CD4-positive, alpha-beta T cell treated with Interleukin-17A for 4 hours (primary cell): ENCODE results near the gene MMP17.
A peak's percentile ranks its signal among the peaks of the same experiment; 100 is the strongest.

Experiments used
- DNase-seq: peaks from one replicate; pipeline ENCODE4 v3.0.0-alpha.2; 2020; ENCODE audit warnings: mixed read lengths

Gene MMP17

GRCh38 chr12:131827961-131828534 lies at the start of gene MMP17:
Gene MMP17, plus strand, starts transcription at chr12:131828393. Its CDS starts 102 bp downstream, at chr12:131828495.
- DNase-seq = peak; percentile 26

DNA sequence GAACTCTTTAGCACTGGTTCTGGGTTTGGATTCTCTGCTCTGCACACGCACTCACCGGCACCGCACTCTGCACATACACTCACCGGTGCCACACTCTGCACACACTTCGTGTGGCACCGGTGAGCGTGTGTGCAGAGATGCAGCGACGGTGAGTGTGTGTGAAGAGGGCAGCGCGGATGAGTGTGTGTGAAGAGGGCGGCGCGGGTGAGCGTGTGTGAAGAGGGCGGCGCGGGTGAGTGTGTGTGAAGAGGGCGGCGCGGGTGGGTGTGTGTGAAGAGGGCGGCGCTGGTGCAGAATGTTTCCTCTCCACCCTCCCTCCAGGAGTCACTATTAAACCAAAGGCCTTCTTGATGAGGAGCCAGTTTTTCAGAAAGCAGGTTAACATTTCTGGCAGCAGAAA lies 49.2 kb upstream of the MMP17 start:
- DNase-seq = no peak

DNA sequence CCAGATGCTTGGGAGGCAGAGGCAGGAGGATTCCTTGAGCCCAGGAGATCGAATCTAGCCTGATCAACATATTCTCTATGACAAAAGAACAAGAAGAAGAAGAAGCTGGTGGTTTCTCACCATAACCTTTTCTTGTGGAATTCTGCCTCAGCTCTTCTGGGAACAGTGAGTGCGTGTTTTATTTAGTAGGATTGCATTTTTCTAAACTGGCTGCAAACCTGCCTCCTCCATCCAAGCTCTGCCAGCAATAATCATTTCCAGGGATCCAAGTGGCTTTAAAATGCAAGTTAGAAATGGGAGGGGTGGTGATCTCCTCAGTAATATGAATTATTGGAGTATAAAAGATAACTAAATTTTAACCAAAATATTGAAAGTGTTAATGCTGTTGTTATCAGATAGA lies 46.1 kb upstream of the MMP17 start:
- no peak for DNase-seq

DNA sequence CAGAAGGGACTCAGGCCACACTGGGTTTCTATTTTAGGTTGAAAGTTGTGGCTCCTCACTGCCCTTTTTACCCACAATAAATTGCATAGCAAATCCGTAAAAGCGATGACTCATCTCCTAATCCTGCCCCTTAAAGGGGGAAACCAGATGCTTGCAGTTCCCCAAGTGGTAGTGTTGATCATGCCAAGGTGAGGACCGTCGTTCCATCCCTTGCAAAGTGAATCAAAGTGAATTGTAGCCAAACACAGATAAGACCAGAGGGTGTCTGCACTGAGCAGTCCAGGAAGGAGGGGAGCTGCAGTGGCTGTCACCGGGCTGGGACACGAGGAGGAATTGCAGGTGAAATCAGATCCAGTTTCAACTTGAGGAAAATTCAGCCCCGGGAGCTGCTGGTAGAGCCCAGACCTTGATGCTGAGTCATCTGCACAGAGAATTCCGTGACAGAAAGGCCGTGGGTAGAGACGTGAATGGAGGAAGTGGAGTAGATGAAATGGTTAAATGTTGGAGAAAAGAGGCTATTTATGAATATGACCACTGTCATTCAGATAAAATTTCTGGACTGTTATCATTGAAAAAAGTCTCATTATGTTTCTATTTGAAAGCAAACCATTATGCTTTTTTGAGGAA lies 44.2 kb upstream of the MMP17 start:
- DNase-seq = no peak

GRCh38 chr12:131784909-131785762 lies 43.1 kb upstream of the MMP17 start:
- DNase-seq = no peak

DNA sequence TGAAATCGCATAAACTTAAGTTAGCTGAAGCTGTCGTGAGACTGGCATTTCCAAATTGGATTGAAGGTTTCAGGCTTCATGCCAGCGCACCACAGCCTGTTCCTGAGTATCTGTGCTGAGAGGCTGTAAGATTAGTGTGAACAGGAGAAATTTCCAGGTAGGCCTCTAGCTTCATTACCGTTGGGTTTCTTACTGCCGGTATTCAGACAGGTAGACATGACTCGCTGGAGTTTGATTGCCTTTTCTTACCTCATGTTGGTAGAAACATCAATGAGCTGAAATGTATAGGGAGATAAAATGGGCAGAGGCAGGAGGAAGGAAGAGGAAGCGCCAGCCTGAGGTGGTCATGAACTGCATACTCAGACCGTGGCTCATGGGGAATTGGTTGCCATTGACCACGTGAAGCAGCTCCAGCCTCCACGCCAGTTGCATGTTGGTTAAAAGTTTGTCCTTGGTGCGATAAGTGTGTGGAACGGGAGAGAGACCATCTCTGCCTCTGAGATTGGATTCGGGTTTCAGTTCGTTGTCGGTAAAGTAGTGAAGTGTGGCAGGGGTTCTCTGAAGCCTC lies 42.3 kb upstream of the MMP17 start:
- DNase-seq = no peak

DNA sequence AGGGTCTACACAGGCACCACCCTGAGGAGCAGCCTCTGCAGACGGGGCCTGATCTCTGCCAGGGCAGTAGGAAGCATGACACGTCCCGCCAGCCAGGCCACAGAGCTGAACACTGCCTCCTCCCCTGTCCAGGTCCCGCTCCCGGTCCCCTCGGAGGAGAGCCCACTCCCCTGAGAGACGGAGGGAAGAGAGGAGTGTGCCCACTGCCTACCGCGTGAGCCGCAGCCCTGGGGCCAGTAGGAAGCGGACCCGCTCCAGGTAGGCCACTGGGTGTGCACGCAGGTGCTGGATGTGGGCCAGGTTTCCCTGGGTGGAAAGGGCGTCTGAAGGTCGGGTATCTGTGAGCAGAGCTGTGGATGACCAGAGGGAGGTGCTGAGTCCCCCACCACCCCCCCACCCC lies 41.9 kb upstream of the MMP17 start:
- no peak for DNase-seq

- no peak for DNase-seq
Measured at GRCh38 chr12:131787143-131787660, 41.0 kb upstream of the MMP17 start.

- DNase-seq = no peak
Measured at GRCh38 chr12:131788070-131788469, 40.1 kb upstream of the MMP17 start.

GRCh38 chr12:131789638-131790037 lies 38.6 kb upstream of the MMP17 start:
- no peak for DNase-seq

GRCh38 chr12:131793243-131794022 lies 34.8 kb upstream of the MMP17 start:
- no peak for DNase-seq

DNA sequence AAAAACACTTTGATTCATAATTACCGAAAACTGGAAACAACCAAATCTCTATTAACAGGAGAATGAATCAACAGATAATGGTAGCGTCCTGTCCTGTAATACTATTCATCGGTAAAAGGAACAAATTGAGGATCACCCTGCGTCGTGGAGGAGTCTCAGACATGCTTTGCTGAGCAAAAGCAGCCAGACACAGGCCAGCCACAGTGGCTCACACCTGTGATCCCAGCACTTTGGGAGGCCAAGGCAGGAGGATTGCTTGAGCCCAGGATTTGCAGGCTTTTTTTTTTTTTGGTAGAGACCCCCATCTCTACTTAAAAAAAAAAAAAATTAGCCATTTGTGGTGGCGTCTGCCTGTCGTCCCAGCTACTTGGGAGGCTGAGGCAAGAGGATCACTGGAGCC lies 34.1 kb upstream of the MMP17 start:
- DNase-seq = no peak

GRCh38 chr12:131794573-131794972 lies 33.6 kb upstream of the MMP17 start:
- no peak for DNase-seq

DNA sequence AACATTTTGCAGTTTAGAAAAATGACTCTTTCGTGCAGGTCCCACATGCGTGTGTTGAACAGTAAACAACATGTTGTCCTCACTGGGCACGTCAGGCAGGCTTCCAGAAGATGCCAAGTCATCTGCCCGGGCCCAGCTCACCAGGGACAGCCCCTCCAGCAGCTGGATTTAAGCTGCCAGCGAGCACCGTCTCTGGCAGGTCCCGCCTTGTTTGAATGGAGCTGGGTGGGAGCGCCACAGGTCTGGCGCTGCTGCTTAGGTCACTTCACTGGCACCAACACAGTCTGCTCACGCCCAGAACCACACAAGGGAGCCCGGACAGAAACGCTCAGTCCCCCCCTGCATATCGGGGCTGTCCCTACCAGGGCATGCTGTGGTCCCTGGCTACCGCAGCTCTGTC lies 33.1 kb upstream of the MMP17 start:
- no peak for DNase-seq

DNA sequence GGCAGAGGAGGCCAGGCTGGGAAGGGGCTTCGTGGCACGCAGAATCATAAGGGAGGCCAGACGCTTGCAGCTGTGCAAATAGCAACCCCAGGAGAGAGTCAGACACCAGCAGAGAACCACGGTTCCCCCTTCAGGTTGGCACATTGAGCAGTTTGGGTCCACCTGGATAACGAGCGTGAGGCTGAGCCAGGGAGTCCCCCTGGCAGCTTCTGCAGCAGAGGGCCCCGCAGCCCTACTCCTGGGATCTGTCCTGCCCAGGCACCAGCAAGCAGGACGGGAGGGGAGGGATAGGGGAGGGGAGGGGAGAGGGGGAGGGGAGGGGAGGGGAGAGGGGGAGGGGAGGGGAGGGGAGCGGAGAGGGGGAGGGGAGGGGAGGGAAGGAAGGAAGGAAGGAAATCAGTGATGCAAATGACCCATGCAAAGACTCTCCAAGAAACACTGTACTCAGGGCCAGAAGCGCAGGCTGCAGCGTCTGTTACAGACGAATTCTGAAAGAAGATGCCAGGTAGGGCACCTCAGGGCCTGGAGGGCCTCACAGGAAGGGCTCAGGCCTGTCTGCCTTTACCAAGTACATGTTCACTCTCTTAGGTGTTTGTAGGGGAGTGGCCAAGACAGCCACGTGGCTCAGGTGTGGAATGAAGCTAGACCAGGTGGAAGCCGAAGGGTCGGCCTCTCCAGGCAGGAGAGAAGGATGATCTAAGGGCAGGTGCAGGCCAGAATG lies 32.3 kb upstream of the MMP17 start:
- no peak for DNase-seq

GRCh38 chr12:131796411-131796736 lies 31.8 kb upstream of the MMP17 start:
- DNase-seq = no peak

DNA sequence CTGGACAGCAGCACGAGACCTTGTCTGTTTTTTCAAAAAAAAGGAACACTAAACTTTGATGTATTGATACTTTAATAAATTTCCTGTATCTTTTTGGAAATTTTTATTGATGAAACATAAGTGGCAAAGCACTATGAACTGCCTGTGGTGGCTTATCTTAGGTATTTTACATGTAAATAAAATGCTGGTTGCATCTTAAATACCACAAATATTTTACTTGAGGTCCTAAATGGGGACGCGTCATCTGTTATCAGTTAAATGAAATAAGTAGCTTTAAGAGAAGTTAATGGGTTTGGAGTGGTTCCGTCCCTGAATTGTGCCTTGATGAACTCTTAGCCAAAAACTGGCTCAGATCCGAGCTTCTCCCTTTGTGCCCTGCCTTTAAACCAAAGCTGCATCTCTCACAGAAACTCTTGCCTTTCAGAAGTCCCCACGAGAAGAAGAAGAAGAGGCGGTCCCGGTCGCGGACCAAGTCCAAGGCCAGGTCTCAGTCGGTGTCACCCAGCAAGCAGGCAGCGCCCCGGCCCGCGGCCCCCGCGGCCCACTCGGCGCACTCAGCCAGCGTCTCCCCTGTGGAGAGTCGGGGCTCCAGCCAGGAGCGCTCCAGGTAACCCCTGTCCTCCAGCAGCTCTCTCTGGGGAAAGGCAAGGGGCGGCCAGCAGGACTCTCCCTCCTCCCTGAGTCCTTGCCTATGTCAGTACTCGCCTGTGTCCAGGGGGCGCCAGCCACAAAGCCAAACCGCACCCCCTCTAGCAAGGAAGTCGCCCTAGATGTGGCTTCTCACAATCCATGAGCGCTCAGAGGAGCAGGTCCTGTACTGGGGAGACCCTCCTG lies 31.2 kb upstream of the MMP17 start:
- no peak for DNase-seq

GRCh38 chr12:131797588-131797934 lies 30.6 kb upstream of the MMP17 start:
- DNase-seq = no peak

DNA sequence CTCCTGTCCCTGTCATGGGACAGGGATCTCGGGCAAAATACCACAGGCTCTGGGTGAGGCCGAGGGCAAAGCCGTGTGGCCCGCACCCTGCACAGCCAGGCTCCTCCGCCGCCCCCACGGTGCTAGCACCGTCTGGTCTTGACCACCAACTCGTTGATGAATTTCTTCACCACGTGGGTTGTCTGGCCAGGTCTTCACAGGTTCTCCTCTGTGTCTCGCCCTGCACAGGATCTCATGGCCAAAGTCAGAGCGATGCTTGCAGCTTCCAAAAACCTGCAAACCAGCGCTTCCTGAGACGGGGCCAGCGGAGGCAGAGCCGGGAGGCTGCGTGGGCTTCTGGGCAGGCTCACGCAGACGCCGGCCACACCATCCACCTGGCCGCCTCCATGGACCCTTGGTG lies 29.0 kb upstream of the MMP17 start:
- DNase-seq = no peak

GRCh38 chr12:131799828-131800593 lies 28.2 kb upstream of the MMP17 start:
- DNase-seq = no peak
